Limb (tissue), 2 donors: ENCODE results near the gene PARD6A.
"Not testable (repeated sequence)": the region's sequence is repeated elsewhere in the genome, so short reads cannot be mapped to it uniquely, and the experiment has no call there.

Source experiments
- DNase-seq, 2 donors: peaks; one replicate each; pipeline ENCODE4 v3.0.0-alpha.2; 2016; ENCODE audit errors: extremely low spot score in 2 of 2

The PARD6A gene

DNA sequence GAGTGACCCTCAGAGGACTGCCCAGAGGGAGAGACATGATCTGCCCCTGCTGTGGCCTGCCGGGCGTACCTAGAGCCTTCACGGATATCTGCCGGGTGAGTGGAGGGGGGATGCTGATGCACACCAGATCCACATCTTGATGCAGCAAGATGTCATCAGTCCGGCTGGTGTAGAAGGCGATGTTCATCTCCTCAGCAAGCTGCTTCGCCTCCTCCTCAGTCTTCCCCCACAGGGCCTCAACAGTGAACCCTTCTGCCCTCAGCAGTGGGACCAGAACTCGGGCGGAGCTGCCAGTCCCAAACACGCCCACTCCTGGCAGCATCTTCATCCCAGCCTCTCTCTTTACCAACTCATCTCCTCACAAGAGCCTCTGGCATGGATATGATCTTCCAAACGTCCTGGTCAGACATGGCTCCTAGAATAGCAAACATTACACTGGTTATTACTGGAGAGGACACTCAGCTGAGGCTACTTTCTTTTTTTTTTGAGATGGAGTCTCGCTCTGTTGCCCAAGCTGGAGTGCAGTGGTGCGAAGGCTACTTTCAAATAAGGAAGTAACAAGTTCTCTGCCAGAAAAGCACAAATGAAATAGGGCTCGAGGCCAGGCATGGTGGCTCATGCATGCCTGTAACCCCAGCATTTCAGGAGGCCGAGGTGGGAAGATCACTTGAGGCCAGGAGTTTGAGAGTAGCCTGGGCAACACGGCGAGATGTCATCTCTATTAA lies 24.8 kb downstream of the PARD6A start:
- no peak for DNase-seq

- not testable (repeated sequence) for DNase-seq
Observed at GRCh38 chr16:67693517-67694285, 32.9 kb downstream of the PARD6A start.

DNA sequence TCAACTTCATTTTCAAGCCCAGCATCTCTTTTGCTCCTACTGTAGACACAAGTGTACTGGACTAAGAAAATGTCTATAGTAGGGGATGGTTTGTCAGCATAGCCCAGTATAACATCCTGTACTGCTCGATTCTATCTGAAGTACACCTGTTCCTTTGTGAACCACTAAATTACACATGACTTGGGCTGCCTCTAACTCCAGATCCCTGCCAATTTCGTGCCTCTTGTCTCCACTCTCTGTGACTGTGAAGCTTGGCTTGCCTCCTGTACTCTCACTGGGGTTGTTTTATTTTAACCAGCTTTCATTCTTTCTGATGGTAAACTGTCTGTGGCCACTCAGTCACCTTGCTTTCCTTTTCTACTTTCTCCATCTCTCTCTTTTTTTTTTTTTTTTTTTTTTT lies 33.9 kb downstream of the PARD6A start:
- DNase-seq: no peak

- no peak for DNase-seq
Observed at GRCh38 chr16:67697422-67698185, 36.8 kb downstream of the PARD6A start.

GRCh38 chr16:67699265-67699664 lies 38.5 kb downstream of the PARD6A start:
- DNase-seq: no peak

DNA sequence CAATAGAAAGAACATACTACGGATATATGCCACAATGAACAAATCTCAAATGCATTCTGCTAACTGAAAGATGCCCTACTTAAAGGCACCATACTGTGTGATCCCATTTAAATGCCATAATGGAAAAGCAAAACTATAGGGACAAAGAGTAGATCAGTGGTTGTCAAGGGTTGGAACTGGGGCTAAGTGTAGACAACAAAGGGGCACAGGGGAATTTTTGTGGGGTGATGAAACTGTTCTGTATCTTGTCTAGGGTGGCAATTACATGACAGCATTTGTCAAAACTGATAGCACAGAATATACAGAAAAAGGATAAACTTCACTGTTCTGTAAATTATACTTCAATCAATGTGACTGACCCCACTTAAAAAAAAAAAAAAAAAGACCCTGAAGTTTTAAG lies 40.7 kb downstream of the PARD6A start:
- DNase-seq: no peak

DNA sequence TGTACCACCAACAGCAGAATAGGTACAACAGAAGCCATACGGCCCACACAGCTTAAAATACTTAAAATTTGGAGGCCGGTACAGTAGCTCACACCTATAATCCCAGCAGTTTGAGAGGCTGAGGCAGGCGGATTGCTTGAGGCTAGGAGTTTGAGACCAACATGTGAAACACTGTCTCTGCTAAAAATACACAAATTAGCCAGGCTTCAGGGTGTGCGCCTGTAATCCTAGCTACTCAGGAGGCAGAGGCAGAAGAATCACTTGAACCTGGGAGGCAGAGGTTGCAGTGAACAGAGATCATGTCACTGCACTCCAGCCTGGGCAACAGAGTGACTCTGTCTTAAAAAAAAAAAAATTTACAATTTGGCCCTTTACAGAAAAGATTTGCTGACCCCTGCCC lies 41.4 kb downstream of the PARD6A start:
- DNase-seq: no peak

GRCh38 chr16:67703626-67704025 lies 42.9 kb downstream of the PARD6A start:
- no peak for DNase-seq

DNA sequence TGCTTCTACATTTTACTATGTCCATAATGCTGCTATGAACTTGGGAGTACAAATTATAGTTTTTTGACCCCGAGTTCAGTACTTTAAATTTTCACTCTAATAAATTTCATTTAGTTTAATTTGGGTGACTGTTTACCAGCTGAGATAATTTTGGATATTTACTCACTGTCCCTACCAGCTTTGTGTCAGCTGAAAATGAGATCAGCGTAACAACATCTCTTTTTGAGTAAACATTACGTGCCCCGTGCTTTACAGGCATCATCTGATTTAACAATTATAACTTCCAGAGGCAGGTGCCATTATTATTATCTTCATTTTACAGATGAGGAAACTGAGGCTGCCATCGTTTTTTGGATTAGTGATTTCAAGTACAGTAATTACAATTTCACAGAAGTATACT lies 43.4 kb downstream of the PARD6A start:
- DNase-seq: no peak

DNA sequence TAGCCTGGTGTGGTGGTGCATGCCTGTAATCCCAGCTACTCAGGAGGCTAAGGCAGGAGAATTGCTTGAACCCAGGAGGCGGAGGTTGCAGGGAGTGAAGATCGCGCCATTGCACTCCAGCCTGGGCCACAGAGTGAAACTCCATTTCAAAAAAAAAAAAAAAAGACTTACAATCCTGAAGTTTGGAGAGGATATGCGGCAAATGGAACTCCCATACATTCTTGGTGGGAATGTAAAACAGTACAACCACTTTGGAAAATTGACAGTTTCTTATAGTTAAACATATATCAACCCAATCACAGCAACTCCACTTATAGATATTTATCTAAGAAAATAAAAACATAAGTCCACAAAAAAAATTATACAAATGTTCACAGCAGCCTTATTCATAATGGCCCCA lies 46.5 kb downstream of the PARD6A start:
- no peak for DNase-seq

DNA sequence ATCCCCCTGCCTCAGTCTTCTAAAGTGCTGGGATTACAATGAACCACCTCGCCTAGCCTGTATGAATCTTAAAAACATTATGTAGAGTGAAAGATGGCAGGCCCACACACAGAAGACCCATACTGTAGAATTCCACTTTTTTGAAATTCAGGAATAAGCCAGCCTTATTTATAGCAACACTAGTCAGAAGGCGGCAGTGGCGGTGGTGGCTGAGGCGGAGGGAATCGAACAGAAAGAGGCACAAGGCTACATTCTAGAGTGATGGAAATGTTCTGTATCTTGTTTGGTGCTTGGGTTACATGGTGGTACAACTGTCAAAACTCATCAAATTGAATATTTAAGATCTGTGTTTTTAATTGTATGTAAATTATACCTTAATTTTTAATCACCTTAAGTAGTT lies 47.0 kb downstream of the PARD6A start:
- DNase-seq: no peak

DNA sequence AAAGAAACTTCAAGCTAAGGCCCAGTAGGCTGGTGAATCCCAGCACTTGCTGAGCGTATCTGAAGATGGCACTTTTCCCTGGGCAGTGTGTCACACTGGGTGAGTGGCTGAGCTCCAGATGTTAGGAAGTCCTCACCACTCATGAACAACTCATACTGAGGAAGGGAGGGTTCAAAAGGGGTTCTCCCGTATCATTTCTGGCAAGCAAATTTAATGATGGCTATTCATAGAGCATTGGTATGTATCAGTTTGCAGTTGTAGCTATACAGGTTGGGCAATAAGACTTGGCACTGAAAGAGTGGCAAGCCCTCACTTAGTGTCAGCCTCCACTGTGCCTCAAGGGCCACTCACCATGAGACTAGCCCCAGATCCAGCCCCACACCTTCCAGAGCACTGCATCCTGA lies 47.6 kb downstream of the PARD6A start:
- no peak for DNase-seq

GRCh38 chr16:67709050-67709449 lies 48.3 kb downstream of the PARD6A start:
- no peak for DNase-seq

- DNase-seq: no peak
Observed at GRCh38 chr16:67710607-67711006, 49.8 kb downstream of the PARD6A start.
